HepG2 (cell line): Measurements from ENCODE around the gene SAMD5. TPM values are rescaled to one million over a fixed set of nuclear protein-coding genes. Genes with fewer than 3 reads are reported as not detected.

Source experiments
- ATAC-seq: fragments of 200-7000 bp; cut with Tn5 transposase; 3 replicates; pipeline ENCODE4 v1.9.1; 2020; ENCODE audit warnings: mild to moderate bottlenecking, moderate library complexity
- BruUV-seq: library from RNA; stranded (reverse); fragments of 400-500 nt; replicated peaks from 2 replicates; lab custom pipeline; 2021; lab: Mats Ljungman, UMichigan
- CTCF ChIA-PET: fragments of 300-600 bp; formaldehyde crosslinking; extraction: SDS; loops from one replicate; lab custom pipeline; 2021; ENCODE audit warnings: low total read pairs, inconsistent platforms, low intra/inter-chr PET ratio; lab: Yijun Ruan, JAX
- POLR2A ChIA-PET: fragments of 350-600 bp; sonication (Branson Sonifier 250); formaldehyde crosslinking; loops from one replicate; lab custom pipeline; 2020; ENCODE audit warnings: antibody characterized with exemption, inconsistent platforms; lab: Yijun Ruan, JAX
- DNase-seq: peaks from one replicate; pipeline ENCODE4 v3.0.0-alpha.2; 2015; ENCODE audit warnings: low spot score
- FAIRE-seq: peaks from 3 replicates; lab custom pipeline; 2011; peaks lifted over from hg19 to GRCh38; lab: Jason Lieb, UNC
- H2AFZ ChIP-seq: one replicate; pipeline ENCODE4 v1.6.1; 2011; ENCODE audit warnings: low read length, inconsistent platforms
- H3K27ac ChIP-seq: fragments of 300-600 bp; 3 replicates; pipeline ENCODE4 v1.8.0; 2011; ENCODE audit warnings: mixed run types, mild to moderate bottlenecking, mixed read lengths, low read length, inconsistent platforms; ENCODE audit not compliant: insufficient read depth; ENCODE audit errors: extremely low read length
- H3K27me3 ChIP-seq, 2 experiments: fragments of 200-600 bp in 1 of 2; 2 replicates in 1 of 2; 3 replicates in 1 of 2; pipeline versions ENCODE4 v1.6.0 to v1.8.0; 2011; ENCODE audit warnings: low read length in 2 of 2, mild to moderate bottlenecking in 2 of 2, moderate library complexity in 2 of 2, inconsistent platforms in 1 of 2; ENCODE audit not compliant: insufficient read depth in 2 of 2, control insufficient read depth in 1 of 2
- H3K36me3 ChIP-seq, 2 experiments: fragments of 200-600 bp in 1 of 2; replicated peaks in 1 of 2; 2 replicates in 1 of 2; 3 replicates in 1 of 2; pipeline versions ENCODE4 v1.5.1 to v1.8.0; 2011; ENCODE audit warnings: low read length in 2 of 2, inconsistent platforms in 1 of 2; ENCODE audit not compliant: insufficient read depth in 2 of 2, control insufficient read depth in 1 of 2
- H3K4me1 ChIP-seq: 2 replicates; pipeline ENCODE4 v1.5.1; 2012; ENCODE audit warnings: low read length, inconsistent platforms; ENCODE audit not compliant: insufficient read depth
- H3K4me2 ChIP-seq: 2 replicates; pipeline ENCODE4 v1.6.0; 2011; ENCODE audit warnings: low read depth, low read length, inconsistent platforms
- H3K4me3 ChIP-seq, 3 experiments: fragments of 200-600 bp in 1 of 3; sonication (generic), shearing (Covaris generic) in 1 of 3; replicated peaks in 1 of 3; 2 replicates each; pipeline ENCODE4 v1.5.1; 2011 to 2016; ENCODE audit warnings: low read length in 3 of 3, inconsistent platforms in 2 of 3, low read depth in 2 of 3, mild to moderate bottlenecking in 2 of 3, control low read depth in 1 of 3, mixed read lengths in 1 of 3; ENCODE audit not compliant: insufficient read depth in 1 of 3
- H3K79me2 ChIP-seq: one replicate; pipeline ENCODE4 v1.6.1; 2011; ENCODE audit warnings: low read length, inconsistent platforms; ENCODE audit not compliant: insufficient read depth
- H3K9ac ChIP-seq: 2 replicates; pipeline ENCODE4 v1.6.0; 2011; ENCODE audit warnings: mild to moderate bottlenecking, low read depth, low read length, inconsistent platforms; ENCODE audit not compliant: insufficient read depth
- H3K9me3 ChIP-seq: 2 replicates; pipeline ENCODE4 v1.5.1; 2012; ENCODE audit warnings: mild to moderate bottlenecking, low read length
- H4K20me1 ChIP-seq: 2 replicates; pipeline ENCODE4 v1.6.0; 2011; ENCODE audit warnings: inconsistent platforms, mild to moderate bottlenecking, low read length, moderate library complexity; ENCODE audit not compliant: insufficient read depth
- BCL6 ChIP-seq: IDR thresholded peaks from 2 replicates; pipeline ENCODE4 v1.6.1; 2016; ENCODE audit warnings: missing genetic modification reagents, missing compliant biosample characterization
- FLYWCH1 ChIP-seq: sonication (generic); formaldehyde crosslinking; IDR thresholded peaks from 2 replicates; pipeline ENCODE4 v1.8.1; 2023; ENCODE audit warnings: mild to moderate bottlenecking, missing genetic modification reagents
- FOXP1 ChIP-seq, 2 experiments: fragments of 450-650 bp in 1 of 2; IDR thresholded peaks; 2 replicates each; pipeline ENCODE4 v1.6.1; 2017 to 2018; ENCODE audit warnings: antibody characterized with exemption in 1 of 2
- GZF1 ChIP-seq: sonication (generic); formaldehyde crosslinking; IDR thresholded peaks from 2 replicates; pipeline ENCODE4 v1.5.1; 2020; ENCODE audit warnings: mild to moderate bottlenecking, missing genetic modification reagents
- HOXD1 ChIP-seq: sonication (generic); formaldehyde crosslinking; IDR thresholded peaks from 2 replicates; pipeline ENCODE4 v1.5.0; 2020; ENCODE audit warnings: missing genetic modification reagents
- KDM1A ChIP-seq: IDR thresholded peaks from 2 replicates; pipeline ENCODE4 v1.6.1; 2016; ENCODE audit warnings: missing compliant biosample characterization
- MATR3 ChIP-seq: sonication (generic); formaldehyde crosslinking; IDR thresholded peaks from 2 replicates; pipeline ENCODE4 v1.4.0; 2020; ENCODE audit warnings: missing genetic modification reagents
- MED8 ChIP-seq: sonication (generic); formaldehyde crosslinking; IDR thresholded peaks from 2 replicates; pipeline ENCODE4 v1.8.1; 2023; ENCODE audit warnings: mild to moderate bottlenecking, missing genetic modification reagents; ENCODE audit not compliant: insufficient replicate concordance
- TCF7L2 ChIP-seq: IDR thresholded peaks from 2 replicates; pipeline ENCODE4 v1.6.1; 2011; ENCODE audit warnings: mild to moderate bottlenecking, low read depth, low read length, moderate library complexity
- TRAFD1 ChIP-seq: sonication (generic); formaldehyde crosslinking; IDR thresholded peaks from 2 replicates; pipeline ENCODE4 v1.5.1; 2020; ENCODE audit warnings: missing genetic modification reagents, mild to moderate bottlenecking, borderline replicate concordance
- ZBTB39 ChIP-seq: sonication (generic); formaldehyde crosslinking; IDR thresholded peaks from 2 replicates; pipeline ENCODE4 v1.5.0; 2020; ENCODE audit warnings: missing genetic modification reagents
- ZFP90 ChIP-seq: sonication (generic); formaldehyde crosslinking; IDR thresholded peaks from 2 replicates; pipeline ENCODE4 v1.8.0; 2022; ENCODE audit warnings: missing genetic modification reagents, mild to moderate bottlenecking, inconsistent platforms, borderline replicate concordance
- ZHX1 ChIP-seq: sonication (generic); formaldehyde crosslinking; IDR thresholded peaks from 2 replicates; pipeline ENCODE4 v1.8.1; 2022; ENCODE audit warnings: low read depth, mild to moderate bottlenecking, missing genetic modification reagents
- ZNF235 ChIP-seq: sonication (generic); formaldehyde crosslinking; IDR thresholded peaks from 2 replicates; pipeline ENCODE4 v1.8.1; 2023; ENCODE audit warnings: mild to moderate bottlenecking, missing genetic modification reagents, borderline replicate concordance
- ZNF275 ChIP-seq: sonication (generic); formaldehyde crosslinking; IDR thresholded peaks from 2 replicates; pipeline ENCODE4 v1.8.0; 2022; ENCODE audit warnings: missing genetic modification reagents, mild to moderate bottlenecking, inconsistent platforms, borderline replicate concordance
- ZNF607 ChIP-seq: sonication (generic); formaldehyde crosslinking; IDR thresholded peaks from 2 replicates; pipeline ENCODE4 v1.5.1; 2020; ENCODE audit warnings: missing genetic modification reagents, mild to moderate bottlenecking, borderline replicate concordance
- ZNF644 ChIP-seq: IDR thresholded peaks from 2 replicates; pipeline ENCODE4 v1.6.1; 2016; ENCODE audit warnings: low read depth
- WGBS: methylation state at CpG from one replicate; pipeline ENCODE4 v1.1.6; 2017; ENCODE audit warnings: low lambda C conversion rate; 5-methylcytosine and 5-hydroxymethylcytosine counted together
- in situ Hi-C: cut with HindIII; loops from 2 replicates; pipeline ENCODE4 v1.10.0; 2017; ENCODE audit warnings: low pct_unique_long_range_greater_than_20kb; ENCODE audit not compliant: extremely low pct_ligation_motif_present
- intact Hi-C: fragments of 100-400 bp; cut with micrococcal nuclease; formaldehyde crosslinking; loops from one replicate; pipeline ENCODE4 v1.10.0; 2022; ENCODE audit not compliant: unreplicated experiment
- polyA plus RNA-seq, 8 experiments: library from polyadenylated mRNA; depleted of rRNA in 3 of 8; stranded (reverse) in 7 of 8; unstranded in 1 of 8; fragments of >200 nt; fragmentation: Illumina TruSeq in 4 of 8; extraction: Trizol in 4 of 8; gene quantifications; 2 replicates each; pipeline versions ENCODE4 v1.2.1 to v1.2.3, GENCODE V29; 2011 to 2016; ENCODE audit warnings: low read depth in 4 of 8, missing spikeins in 1 of 8, mixed read lengths in 1 of 8; ENCODE audit not compliant: insufficient read depth in 1 of 8
- total RNA-seq, 5 experiments: library from RNA; depleted of rRNA; stranded (reverse); fragments of >200 nt; fragmentation: Illumina TruSeq; extraction: Trizol; gene quantifications; 2 replicates each; pipeline ENCODE4 v1.2.3, GENCODE V29; 2016; ENCODE audit warnings: low read depth in 1 of 5

The SAMD5 gene
- total and polyA plus RNA-seq, 2 of the 13 experiments (the other 11 are each of a cell fraction or from before 2014, with no cell fraction given), result 0.02 to 0.07 TPM

- ChIA-PET CTCF (no interaction called here), POLR2A (no interaction called here)
- no peak overlapping the region for H3K4me3 ChIP-seq
- no peaks in the 10 kb centered on the region for H4K20me1 ChIP-seq
- H3K4me2 ChIP-seq, result no peak overlapping the region
- no peaks in the 10 kb centered on the region for H3K36me3 ChIP-seq
- H3K9me3 ChIP-seq, result no peaks in the 10 kb centered on the region
- intact Hi-C loops, result no loop called here
- no peaks in the 10 kb centered on the region for H3K79me2 ChIP-seq
- no peak for ATAC-seq
- H3K9ac ChIP-seq, result no peak overlapping the region
- 0 out of 5 replicates have a peak, but pooled peaks cover 0 to 3% of the 10 kb centered on the region in 2 experiments for H3K27me3 ChIP-seq
- no peak overlapping the region for H3K27ac ChIP-seq
- no peaks in the 10 kb centered on the region for H3K4me1 ChIP-seq
- H2AFZ ChIP-seq, result no peak overlapping the region
- 34% methylated on average over 2 of the region's 2 CpGs for WGBS
- DNase-seq, result no peak
- BruUV-seq, result no TSS peak
- no peak for FAIRE-seq
- in situ Hi-C loops, result no loop called here
- no peak for TF ChIP-seq FOXP1 (IDR thresholded peaks at IDR 0.05)
- TF ChIP-seq FOXP1 (CRISPR knock-in tag; IDR thresholded peaks at IDR 0.05), result no peak
- TF ChIP-seq ZNF644 (CRISPR knock-in tag), result no peak
- TF ChIP-seq ZNF607 (CRISPR knock-in tag), result no peak
- TF ChIP-seq ZHX1, result no peak
- no peak for TF ChIP-seq MATR3 (CRISPR knock-in tag)
- TF ChIP-seq KDM1A, result no peak
- no peak for TF ChIP-seq HOXD1 (CRISPR knock-in tag)
- TF ChIP-seq ZNF275 (CRISPR knock-in tag), result no peak
- no peak for TF ChIP-seq MED8 (CRISPR knock-in tag)
- TF ChIP-seq TCF7L2, result no peak
- no peak for TF ChIP-seq ZBTB39 (CRISPR knock-in tag)
- no peak for TF ChIP-seq TRAFD1
- no peak for TF ChIP-seq BCL6 (CRISPR knock-in tag)
- no peak for TF ChIP-seq GZF1
- no peak for TF ChIP-seq ZFP90 (CRISPR knock-in tag)
- no peak for TF ChIP-seq FLYWCH1
- no peak for TF ChIP-seq ZNF235 (CRISPR knock-in tag)
Observed at GRCh38 chr6:147563472-147563871, 55.0 kb downstream of the SAMD5 start.
